OCI-LY1 (cell line): Measurements from ENCODE around the gene NAXD.

ENCODE experiments used
- H2AFZ ChIP-seq: fragments of 200-600 bp; sonication (generic), shearing (Covaris generic); 2 replicates; pipeline ENCODE4 v1.6.0; 2014; ENCODE audit warnings: antibody characterized with exemption, mild to moderate bottlenecking, low read length
- H3F3A ChIP-seq: fragments of 200-600 bp; sonication (generic), shearing (Covaris generic); 2 replicates; pipeline ENCODE4 v1.6.0; 2014; ENCODE audit warnings: mild to moderate bottlenecking, antibody characterized with exemption, low read length, moderate library complexity; ENCODE audit not compliant: insufficient read depth
- H3K27ac ChIP-seq: fragments of 200-600 bp; sonication (generic); 2 replicates; pipeline ENCODE4 v1.5.1; 2014; ENCODE audit warnings: low read length, mixed run types, mild to moderate bottlenecking, low read depth; ENCODE audit not compliant: poor library complexity, severe bottlenecking
- H3K27me3 ChIP-seq: fragments of 200-600 bp; sonication (generic); 2 replicates; pipeline ENCODE4 v1.6.0; 2014; ENCODE audit warnings: antibody characterized with exemption, mild to moderate bottlenecking, low read length, moderate library complexity; ENCODE audit not compliant: insufficient read depth
- H3K36me3 ChIP-seq: fragments of 200-600 bp; sonication (generic); 2 replicates; pipeline ENCODE4 v1.6.1; 2014; ENCODE audit warnings: mild to moderate bottlenecking, antibody characterized with exemption, low read length, moderate library complexity, mixed read lengths; ENCODE audit not compliant: insufficient read depth
- H3K4me1 ChIP-seq: fragments of 200-600 bp; sonication (generic); 2 replicates; pipeline ENCODE4 v1.5.1; 2014; ENCODE audit warnings: mild to moderate bottlenecking, low read length, moderate library complexity; ENCODE audit not compliant: insufficient read depth, severe bottlenecking
- H3K4me2 ChIP-seq: fragments of 200-600 bp; sonication (generic), shearing (Covaris generic); 2 replicates; pipeline ENCODE4 v1.6.1; 2014; ENCODE audit warnings: low read length
- H3K4me3 ChIP-seq: fragments of 200-600 bp; sonication (generic); 2 replicates; pipeline ENCODE4 v1.5.1; 2014; ENCODE audit warnings: low read length, low read depth, mild to moderate bottlenecking, mixed read lengths; ENCODE audit not compliant: poor library complexity, severe bottlenecking
- H3K79me2 ChIP-seq: fragments of 200-600 bp; shearing (Covaris generic); 2 replicates; pipeline ENCODE4 v1.6.1; 2016; ENCODE audit warnings: mixed run types, low read length, mixed read lengths; ENCODE audit not compliant: insufficient read depth
- H3K9ac ChIP-seq: fragments of 200-600 bp; sonication (generic), shearing (Covaris generic); 2 replicates; pipeline ENCODE4 v1.6.1; 2014; ENCODE audit warnings: mild to moderate bottlenecking, low read length, mixed read lengths
- H3K9me2 ChIP-seq: fragments of 200-600 bp; sonication (generic), shearing (Covaris generic); 2 replicates; pipeline ENCODE4 v1.6.1; 2014; ENCODE audit warnings: low read depth, mild to moderate bottlenecking, low read length, mixed read lengths
- H3K9me3 ChIP-seq: fragments of 200-600 bp; shearing (Covaris generic); 2 replicates; pipeline ENCODE4 v1.6.1; 2014; ENCODE audit warnings: low read length, mixed read lengths
- H4K20me1 ChIP-seq: fragments of 200-600 bp; sonication (generic), shearing (Covaris generic); 2 replicates; pipeline ENCODE4 v1.6.0; 2016; ENCODE audit warnings: mild to moderate bottlenecking, low read length; ENCODE audit not compliant: insufficient read depth
- EZH2 ChIP-seq: fragments of 200-600 bp; sonication (generic), shearing (Covaris generic); IDR thresholded peaks from 2 replicates; pipeline ENCODE4 v1.8.0; 2017; ENCODE audit warnings: borderline replicate concordance, mixed run types, mild to moderate bottlenecking, antibody characterized with exemption, low read length, moderate library complexity, mixed read lengths
- TF ChIP-seq, protein P1 (sequence below): fragments of 200-600 bp; sonication (generic), shearing (Covaris generic); IDR thresholded peaks from 2 replicates; pipeline ENCODE4 v1.5.1; 2017; ENCODE audit warnings: mild to moderate bottlenecking, antibody characterized with exemption, low read length, moderate library complexity, mixed read lengths

NAXD gene

GRCh38 chr13:110681868-110682550 lies 66.7 kb downstream of the NAXD start:
- Histone ChIP-seq H3K36me3 (peaks cover 56% of the 10 kb centered on the region; the same call in 1 of the 2 replicates), H4K20me1 (no peaks in the 10 kb centered on the region), H3F3A (no peaks in the 10 kb centered on the region), H3K4me1 (peaks cover 11% of the 10 kb centered on the region), H2AFZ (no peak overlapping the region), H3K27me3 (no peaks in the 10 kb centered on the region), H3K4me3 (no peak overlapping the region), H3K9ac (no peak overlapping the region), H3K4me2 (no peak overlapping the region), H3K79me2 (no peaks in the 10 kb centered on the region), H3K9me2 (no peaks in the 10 kb centered on the region), H3K9me3 (no peaks in the 10 kb centered on the region), H3K27ac (no peak overlapping the region)
- TF ChIP-seq EZH2, result no peak
- TF ChIP-seq, protein P1, sequence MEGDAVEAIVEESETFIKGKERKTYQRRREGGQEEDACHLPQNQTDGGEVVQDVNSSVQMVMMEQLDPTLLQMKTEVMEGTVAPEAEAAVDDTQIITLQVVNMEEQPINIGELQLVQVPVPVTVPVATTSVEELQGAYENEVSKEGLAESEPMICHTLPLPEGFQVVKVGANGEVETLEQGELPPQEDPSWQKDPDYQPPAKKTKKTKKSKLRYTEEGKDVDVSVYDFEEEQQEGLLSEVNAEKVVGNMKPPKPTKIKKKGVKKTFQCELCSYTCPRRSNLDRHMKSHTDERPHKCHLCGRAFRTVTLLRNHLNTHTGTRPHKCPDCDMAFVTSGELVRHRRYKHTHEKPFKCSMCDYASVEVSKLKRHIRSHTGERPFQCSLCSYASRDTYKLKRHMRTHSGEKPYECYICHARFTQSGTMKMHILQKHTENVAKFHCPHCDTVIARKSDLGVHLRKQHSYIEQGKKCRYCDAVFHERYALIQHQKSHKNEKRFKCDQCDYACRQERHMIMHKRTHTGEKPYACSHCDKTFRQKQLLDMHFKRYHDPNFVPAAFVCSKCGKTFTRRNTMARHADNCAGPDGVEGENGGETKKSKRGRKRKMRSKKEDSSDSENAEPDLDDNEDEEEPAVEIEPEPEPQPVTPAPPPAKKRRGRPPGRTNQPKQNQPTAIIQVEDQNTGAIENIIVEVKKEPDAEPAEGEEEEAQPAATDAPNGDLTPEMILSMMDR, result no peak

DNA sequence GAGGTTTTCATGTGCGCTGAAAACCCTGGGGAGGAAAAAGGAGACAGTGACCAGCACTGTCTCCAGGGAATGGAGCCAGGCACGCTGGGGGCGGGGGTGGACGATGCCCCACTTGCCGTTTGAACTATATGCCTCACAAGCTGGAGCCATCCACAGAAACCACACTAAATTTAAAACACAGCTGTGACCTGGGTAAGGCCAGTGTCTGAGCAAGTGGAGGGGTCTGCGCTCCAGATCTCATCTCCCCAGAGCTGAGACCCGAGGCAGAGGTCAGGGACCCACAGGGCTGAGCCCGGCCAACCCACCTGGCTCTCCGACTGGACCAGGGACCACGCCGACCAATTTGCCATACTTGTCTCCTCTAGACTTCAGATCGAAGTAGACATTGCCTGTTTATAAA lies 67.4 kb downstream of the NAXD start:
- Histone ChIP-seq H3K4me3 (no peak overlapping the region), H3F3A (no peaks in the 10 kb centered on the region), H2AFZ (no peak overlapping the region), H3K9ac (no peak overlapping the region), H3K27me3 (no peaks in the 10 kb centered on the region), H3K4me1 (peaks cover 9% of the 10 kb centered on the region), H3K9me2 (no peaks in the 10 kb centered on the region), H4K20me1 (no peaks in the 10 kb centered on the region), H3K79me2 (no peaks in the 10 kb centered on the region), H3K27ac (no peak overlapping the region), H3K36me3 (peaks cover 63% of the 10 kb centered on the region), H3K9me3 (no peaks in the 10 kb centered on the region), H3K4me2 (no peak overlapping the region)
- TF ChIP-seq, protein P1, result no peak
- TF ChIP-seq EZH2, result no peak

GRCh38 chr13:110683203-110683883 lies 68.0 kb downstream of the NAXD start:
- H3K79me2 ChIP-seq, result no peaks in the 10 kb centered on the region
- no peak overlapping the region for H3K9ac ChIP-seq
- no peaks in the 10 kb centered on the region for H3K27me3 ChIP-seq
- no peak overlapping the region for H3K4me2 ChIP-seq
- no peaks in the 10 kb centered on the region for H3K9me2 ChIP-seq
- no peaks in the 10 kb centered on the region for H4K20me1 ChIP-seq
- no peaks in the 10 kb centered on the region for H3K9me3 ChIP-seq
- no peaks in the 10 kb centered on the region for H3F3A ChIP-seq
- no peak overlapping the region for H2AFZ ChIP-seq
- peaks cover 67% of the 10 kb centered on the region for H3K36me3 ChIP-seq
- H3K4me3 ChIP-seq, result no peak overlapping the region
- H3K27ac ChIP-seq, result no peak overlapping the region
- TF ChIP-seq, protein P1, result peak; percentile 21; the same call in 1 of the 2 replicates
- TF ChIP-seq EZH2, result no peak
- H3K4me1 ChIP-seq, result peaks cover 9% of the 10 kb centered on the region
